HuH-7.5 (cell line): ENCODE data around the gene ARRB2.

Source experiments
- DNase-seq: peaks from one replicate; pipeline ENCODE4 v3.0.0; 2011; ENCODE audit warnings: low spot score

The ARRB2 gene

DNA sequence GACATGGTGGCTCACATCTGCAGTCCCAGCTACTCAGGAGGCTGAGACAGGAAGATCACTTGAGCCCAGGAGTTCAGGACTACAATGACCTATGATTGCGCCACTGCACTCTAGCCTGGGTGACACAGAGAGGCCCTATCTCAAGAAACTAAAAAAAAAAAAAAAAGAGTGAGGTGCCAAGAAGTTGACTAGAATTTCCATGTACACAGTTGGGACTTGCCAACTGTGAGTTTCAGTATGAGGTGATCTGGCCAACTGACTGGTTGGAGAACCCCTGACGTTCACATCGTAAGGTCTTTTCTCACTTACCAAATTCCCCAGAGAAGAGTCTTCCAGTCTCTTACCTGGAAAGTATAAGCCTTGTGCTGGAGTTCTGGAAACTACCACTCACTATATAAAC is 17.7 kb downstream of the ARRB2 start:
- DNase-seq = no peak

- no peak for DNase-seq
These were observed 22.7 kb downstream of the ARRB2 start for GRCh38 chr17:4733073-4733531.

GRCh38 chr17:4734857-4735475 is 24.5 kb downstream of the ARRB2 start:
- no peak for DNase-seq

GRCh38 chr17:4735876-4736651 is 25.6 kb downstream of the ARRB2 start:
- DNase-seq = no peak

GRCh38 chr17:4738136-4739121 is 28.0 kb downstream of the ARRB2 start:
- no peak for DNase-seq

DNA sequence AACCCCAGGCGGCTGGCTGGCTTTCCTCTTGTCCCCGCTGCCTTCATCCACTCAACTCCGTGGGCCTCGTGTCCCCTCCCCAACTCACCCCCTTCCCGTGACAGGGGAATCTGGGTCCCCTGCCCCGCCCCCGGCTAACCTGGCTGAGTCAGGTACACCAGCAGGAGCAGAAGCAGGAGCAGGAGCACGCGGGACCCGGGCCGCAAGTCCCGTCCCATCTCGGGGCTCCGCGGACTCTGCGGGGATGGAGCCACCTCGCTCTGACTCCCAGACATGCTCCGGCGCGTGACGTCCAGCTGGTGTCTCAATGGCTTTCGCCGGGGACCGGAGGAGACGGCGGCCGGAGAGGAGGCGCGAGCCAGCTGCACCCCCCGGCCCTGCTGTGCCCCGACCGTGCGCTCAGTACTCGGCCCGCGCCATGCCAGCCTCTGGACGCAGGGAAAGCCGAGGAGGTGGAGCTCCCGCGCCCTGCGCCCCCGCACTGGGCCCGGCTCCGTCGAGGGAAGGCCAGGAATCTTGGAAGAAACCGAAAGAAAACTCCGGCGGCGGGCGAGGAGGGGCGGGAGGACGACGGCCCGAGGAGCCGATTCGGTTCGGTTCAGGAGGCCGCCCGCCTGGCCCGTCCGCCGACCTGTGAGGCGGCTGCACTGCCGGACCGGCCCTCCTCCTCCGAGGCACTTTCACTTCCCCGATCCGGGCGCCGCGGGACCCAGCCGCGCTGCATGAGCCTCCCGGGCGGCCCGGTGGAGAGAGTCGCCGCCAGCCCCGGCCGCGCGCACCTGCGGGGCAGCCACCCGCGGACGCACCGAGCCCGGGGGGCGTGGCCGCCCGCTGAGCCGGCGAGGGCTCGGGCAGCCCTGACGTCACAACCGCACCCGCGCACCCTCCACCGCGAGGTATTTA is 28.9 kb downstream of the ARRB2 start, which contains the start of the genes CXCL16 and ZMYND15:
TSS of gene CXCL16 (minus strand) at position 807 of the 903 bp plus-strand sequence. CDS start at position 218, 589 bp downstream.
TSS of gene ZMYND15 (plus strand) at position 712 of the 903 bp plus-strand sequence. CDS start 716 bp downstream, outside the sequence.
- DNase-seq = peak; percentile 63

DNA sequence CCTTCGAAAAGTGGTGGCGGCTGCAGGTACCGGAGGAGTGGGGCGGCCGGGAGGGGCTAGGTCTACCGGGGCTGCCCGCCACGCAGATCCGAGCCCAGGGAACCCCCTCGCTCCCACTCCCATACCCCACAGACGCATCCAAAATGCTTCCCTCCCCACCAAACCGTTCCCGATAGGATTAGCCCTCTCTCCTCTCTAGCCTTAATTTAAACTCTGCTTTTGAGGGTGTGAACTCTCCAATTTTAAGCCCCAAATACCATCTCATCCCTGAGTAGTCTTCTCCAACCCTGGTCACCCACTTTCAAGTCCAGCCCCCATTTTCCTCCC is 29.6 kb downstream of the ARRB2 start:
- no peak for DNase-seq

GRCh38 chr17:4740584-4740983 is 30.2 kb downstream of the ARRB2 start:
- DNase-seq = no peak

DNA sequence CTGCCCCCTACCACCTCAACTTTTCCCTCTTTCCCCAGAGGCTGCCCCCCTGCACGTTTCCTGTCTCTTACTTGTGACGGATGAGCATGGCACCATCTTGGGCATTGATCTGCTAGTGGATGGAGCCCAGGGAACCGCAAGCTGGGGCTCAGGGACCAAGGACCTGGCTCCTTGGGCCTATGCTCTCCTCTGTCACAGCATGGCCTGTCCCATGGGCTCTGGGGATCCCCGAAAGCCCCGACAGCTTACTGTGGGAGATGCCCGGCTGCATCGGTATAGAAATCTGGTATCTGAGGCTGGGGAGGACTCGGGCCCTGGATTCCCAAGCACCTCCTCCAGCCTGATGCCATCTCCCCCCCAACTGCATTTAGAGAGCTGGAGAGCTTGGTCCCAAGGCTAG is 31.1 kb downstream of the ARRB2 start:
- DNase-seq = no peak

DNA sequence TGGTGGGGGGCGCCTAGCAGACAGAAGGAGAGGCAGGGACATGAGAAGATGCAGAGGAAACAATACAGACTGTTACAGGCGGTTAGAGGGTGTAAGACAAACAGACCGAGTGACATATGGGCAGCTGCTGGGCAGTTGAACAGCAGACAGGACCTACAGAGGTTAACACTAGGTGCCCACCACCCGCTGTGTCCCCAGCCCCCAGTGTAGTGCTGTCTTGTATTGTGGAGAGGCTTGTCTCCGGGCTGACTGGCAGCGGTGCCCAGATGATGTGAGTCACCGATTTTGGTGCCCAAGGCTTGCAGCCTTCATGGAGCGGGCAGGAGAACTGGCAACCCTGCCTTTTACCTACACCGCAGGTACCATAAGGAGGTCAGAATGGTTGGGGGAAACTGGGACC is 31.7 kb downstream of the ARRB2 start:
- no peak for DNase-seq

DNA sequence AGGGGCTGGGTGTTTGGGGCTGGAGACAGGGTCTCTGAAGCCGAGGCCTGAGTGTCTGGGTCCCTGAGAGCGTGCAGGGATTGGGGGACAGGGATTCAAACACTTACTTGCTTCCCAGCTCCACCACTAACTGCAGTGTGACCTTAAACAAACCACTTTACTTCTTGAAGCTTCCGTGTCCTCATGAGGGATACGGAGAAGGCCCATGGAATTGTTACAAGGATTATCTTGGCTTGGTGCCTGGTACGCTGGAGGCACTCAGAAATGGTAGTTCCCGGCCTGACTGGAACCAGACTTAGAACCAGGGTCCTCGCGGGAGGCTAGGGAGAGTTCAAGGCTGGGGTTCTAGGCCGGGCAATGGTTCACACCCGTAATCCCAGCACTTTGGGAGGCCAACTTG is 32.2 kb downstream of the ARRB2 start:
- no peak for DNase-seq

- no peak for DNase-seq
These were observed 32.8 kb downstream of the ARRB2 start for GRCh38 chr17:4743216-4743615.

GRCh38 chr17:4743898-4744297 is 33.5 kb downstream of the ARRB2 start:
- DNase-seq = no peak

- peak; percentile 37 for DNase-seq
These were observed 34.9 kb downstream of the ARRB2 start for GRCh38 chr17:4744999-4745969.

GRCh38 chr17:4747847-4748246 is 37.4 kb downstream of the ARRB2 start:
- no peak for DNase-seq

GRCh38 chr17:4748686-4749085 is 38.3 kb downstream of the ARRB2 start:
- DNase-seq = no peak

GRCh38 chr17:4750606-4751005 is 40.2 kb downstream of the ARRB2 start:
- no peak for DNase-seq

- no peak for DNase-seq
These were observed 41.5 kb downstream of the ARRB2 start for GRCh38 chr17:4751932-4752331.

GRCh38 chr17:4753392-4753791 is 43.0 kb downstream of the ARRB2 start:
- no peak for DNase-seq

DNA sequence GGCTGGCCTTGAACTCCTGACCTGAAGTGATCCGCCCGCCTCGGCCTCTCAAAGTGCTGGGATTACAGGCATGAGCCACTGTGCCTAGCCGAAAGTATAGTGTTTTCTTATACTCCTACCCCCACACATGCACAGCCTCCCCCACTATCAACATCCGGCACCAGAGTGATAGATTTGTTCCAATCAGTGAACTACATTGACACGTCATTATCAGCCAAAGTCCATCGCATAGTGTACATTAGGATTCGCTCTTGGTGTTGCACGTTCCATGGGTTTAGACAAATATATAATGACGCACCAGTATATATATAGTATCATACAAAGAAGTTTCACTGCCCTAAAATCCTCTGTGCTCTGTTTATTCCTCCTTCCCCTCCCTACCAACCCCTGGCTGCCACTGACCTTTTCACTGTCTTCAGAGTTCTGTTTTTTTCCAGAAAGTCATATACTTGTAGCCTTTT is 49.4 kb downstream of the ARRB2 start:
- peak; percentile 35 for DNase-seq
